GM23338 (cell line): ENCODE results near the gene TRABD2A. TPM values are rescaled to one million over a fixed set of nuclear protein-coding genes. Genes with fewer than 3 reads are reported as not detected.

Experiments
- ATAC-seq: fragments of 200-7000 bp; cut with Tn5 transposase; 3 replicates; pipeline ENCODE4 v1.9.1; 2020
- DNase-seq: peaks from one replicate; pipeline ENCODE4 v3.0.0-alpha.2; 2015; ENCODE audit warnings: low spot score
- H2AFZ ChIP-seq: fragments of 200-600 bp; sonication (generic); 2 replicates; pipeline ENCODE4 v1.8.0; 2016; ENCODE audit warnings: antibody characterized with exemption, mild to moderate bottlenecking, moderate library complexity
- H3F3A ChIP-seq: fragments of 200-600 bp; sonication (generic); replicated peaks from 2 replicates; pipeline ENCODE4 v1.8.0; 2017; ENCODE audit warnings: antibody characterized with exemption, mixed run types, low read depth
- H3K27ac ChIP-seq: fragments of 200-600 bp; sonication (generic); 2 replicates; pipeline ENCODE4 v1.6.1; 2016; ENCODE audit warnings: low read depth
- H3K27me3 ChIP-seq: fragments of 200-600 bp; sonication (generic); 2 replicates; pipeline ENCODE4 v1.8.0; 2016; ENCODE audit warnings: mild to moderate bottlenecking, mixed run types, moderate library complexity; ENCODE audit not compliant: insufficient read depth
- H3K36me3 ChIP-seq: fragments of 200-600 bp; sonication (generic); 2 replicates; pipeline ENCODE4 v1.8.0; 2016; ENCODE audit warnings: mild to moderate bottlenecking; ENCODE audit not compliant: insufficient read depth
- H3K4me1 ChIP-seq: fragments of 200-600 bp; sonication (generic); 2 replicates; pipeline ENCODE4 v1.8.0; 2016; ENCODE audit warnings: mild to moderate bottlenecking, moderate library complexity; ENCODE audit not compliant: insufficient read depth
- H3K4me2 ChIP-seq: fragments of 200-600 bp; sonication (generic); 2 replicates; pipeline ENCODE4 v1.7.1; 2017; ENCODE audit warnings: mixed run types
- H3K4me3 ChIP-seq: fragments of 200-600 bp; sonication (generic); 2 replicates; pipeline ENCODE4 v1.6.1; 2016; ENCODE audit warnings: mixed run types
- H3K79me2 ChIP-seq: fragments of 200-600 bp; sonication (generic); replicated peaks from 2 replicates; pipeline ENCODE4 v1.8.0; 2017; ENCODE audit warnings: mild to moderate bottlenecking; ENCODE audit not compliant: insufficient read depth
- H3K9me2 ChIP-seq: fragments of 200-600 bp; sonication (generic); 2 replicates; pipeline ENCODE4 v1.8.0; 2017; ENCODE audit not compliant: insufficient read depth
- H4K20me1 ChIP-seq: fragments of 200-600 bp; sonication (generic); replicated peaks from 2 replicates; pipeline ENCODE4 v1.8.0; 2017; ENCODE audit warnings: mild to moderate bottlenecking; ENCODE audit not compliant: insufficient read depth
- H3K27ac Mint-ChIP-seq: 2 replicates; pipeline ENCODE4 v1.8.0; 2020; ENCODE audit warnings: inconsistent platforms, mild to moderate bottlenecking, moderate library complexity, mixed read lengths
- H3K27me3 Mint-ChIP-seq: 3 replicates; pipeline ENCODE4 v1.8.0; 2022; ENCODE audit warnings: low read depth, mild to moderate bottlenecking, moderate library complexity, mixed read lengths, inconsistent platforms; ENCODE audit not compliant: insufficient read depth, poor library complexity
- H3K36me3 Mint-ChIP-seq: 3 replicates; pipeline ENCODE4 v1.8.0; 2021; ENCODE audit warnings: low read depth, mild to moderate bottlenecking, inconsistent platforms, moderate library complexity, mixed read lengths
- H3K4me1 Mint-ChIP-seq: 3 replicates; pipeline ENCODE4 v1.8.0; 2020; ENCODE audit warnings: mild to moderate bottlenecking, inconsistent platforms, mixed read lengths
- H3K4me3 Mint-ChIP-seq: 3 replicates; pipeline ENCODE4 v1.8.0; 2021; ENCODE audit warnings: moderate library complexity, mild to moderate bottlenecking, inconsistent platforms, mixed read lengths
- H3K9me3 Mint-ChIP-seq: 3 replicates; pipeline ENCODE4 v1.8.0; 2020; ENCODE audit warnings: moderate library complexity, mild to moderate bottlenecking, inconsistent platforms, mixed read lengths
- CREB1 ChIP-seq: fragments of 250-450 bp; sonication (Bioruptor Pico); IDR thresholded peaks from 2 replicates; pipeline ENCODE4 v1.5.0; 2020; ENCODE audit warnings: low read depth, mild to moderate bottlenecking, moderate library complexity
- CTCF ChIP-seq, 2 experiments: fragments of 200-600 bp in 1 of 2; sonication (generic) in 1 of 2; conservative IDR thresholded peaks; 2 replicates each; pipeline versions ENCODE4 v1.5.1 to v1.6.1; 2016 to 2017; ENCODE audit warnings: antibody characterized with exemption in 2 of 2, low read depth in 2 of 2, mild to moderate bottlenecking in 2 of 2, moderate library complexity in 1 of 2
- ETS1 ChIP-seq: IDR thresholded peaks from 2 replicates; pipeline ENCODE4 v1.6.1; 2016; ENCODE audit warnings: antibody characterized with exemption
- EZH2 ChIP-seq: fragments of 200-600 bp; sonication (generic); IDR thresholded peaks from one replicate; pipeline ENCODE4 v1.8.0; 2017; ENCODE audit warnings: antibody characterized with exemption, mild to moderate bottlenecking, low read depth; ENCODE audit not compliant: unreplicated experiment
- EZH2phosphoT487 ChIP-seq: fragments of 200-600 bp; sonication (generic); IDR thresholded peaks from one replicate; pipeline ENCODE4 v1.8.1; 2018; ENCODE audit warnings: antibody characterized with exemption; ENCODE audit not compliant: unreplicated experiment
- JUNB ChIP-seq: IDR thresholded peaks from one replicate; pipeline ENCODE4 v1.6.1; 2016; ENCODE audit warnings: antibody characterized with exemption; ENCODE audit not compliant: unreplicated experiment
- NANOG ChIP-seq: IDR thresholded peaks from 2 replicates; pipeline ENCODE4 v1.6.1; 2016; ENCODE audit warnings: antibody characterized with exemption, borderline replicate concordance
- POLR2AphosphoS5 ChIP-seq: IDR thresholded peaks from 2 replicates; pipeline ENCODE4 v1.6.1; 2016; ENCODE audit warnings: antibody characterized with exemption, low read depth
- STAT1 ChIP-seq: IDR thresholded peaks from one replicate; pipeline ENCODE4 v1.6.1; 2016; ENCODE audit warnings: antibody characterized with exemption; ENCODE audit not compliant: unreplicated experiment
- ZNF114 ChIP-seq: fragments of 250-450 bp; sonication (Bioruptor Pico); IDR thresholded peaks from 2 replicates; pipeline ENCODE4 v1.5.0; 2020; ENCODE audit warnings: mild to moderate bottlenecking, moderate library complexity
- ZNF331 ChIP-seq: fragments of 250-450 bp; sonication (Bioruptor Pico); IDR thresholded peaks from 2 replicates; pipeline ENCODE4 v1.5.0; 2020; ENCODE audit warnings: low read depth, mild to moderate bottlenecking, moderate library complexity
- polyA plus RNA-seq: library from polyadenylated mRNA; unstranded; fragments of >200 nt; fragmentation: Nextera tagmentation; extraction: Ambion mirVana; gene quantifications from 2 replicates; pipeline ENCODE4 v1.2.1, GENCODE V29; 2016
- total RNA-seq: library from RNA; depleted of rRNA; stranded (reverse); fragments of >200 nt; shearing (Covaris generic); gene quantifications from 2 replicates; pipeline ENCODE4 v1.2.3, GENCODE V29; 2014
- TF ChIP-seq, protein P1 (sequence below): IDR thresholded peaks from one replicate; pipeline ENCODE4 v1.6.1; 2018; ENCODE audit warnings: antibody characterized with exemption; ENCODE audit not compliant: unreplicated experiment
- TF ChIP-seq, protein P2 (sequence below): fragments of 250-450 bp; sonication (Bioruptor Pico); IDR thresholded peaks from 2 replicates; pipeline ENCODE4 v1.5.0; 2020; ENCODE audit warnings: mild to moderate bottlenecking, moderate library complexity

The TRABD2A gene
- total and polyA plus RNA-seq, 2 experiments from 2014 or later = 5.5 to 12.1 TPM

DNA sequence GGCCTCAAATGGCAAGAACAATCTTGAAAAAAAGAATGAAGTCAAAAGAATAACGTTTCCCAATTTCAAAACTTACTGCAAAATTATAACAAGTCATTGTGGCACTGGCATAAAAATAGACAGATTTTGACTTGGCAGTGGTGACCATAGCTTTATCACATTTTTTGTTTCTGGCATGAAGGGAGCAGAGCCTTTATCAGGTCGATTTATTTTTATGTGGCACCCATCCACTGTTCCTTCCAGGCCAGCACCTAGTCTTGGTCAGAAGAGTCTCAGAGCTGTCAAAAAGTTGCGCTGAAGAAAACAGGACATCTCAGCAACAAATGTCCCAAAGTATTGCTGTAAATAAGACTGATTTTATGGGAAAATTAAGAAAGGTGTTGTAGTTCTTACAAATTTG is 92.4 kb downstream of the TRABD2A start:
- DNase-seq = no peak
- Histone ChIP-seq H2AFZ (no peak overlapping the region), H3K36me3 (no peaks in the 10 kb centered on the region), H3K4me1 (no peaks in the 10 kb centered on the region), H3F3A (no peaks in the 10 kb centered on the region), H3K4me2 (no peak overlapping the region), H3K4me3 (no peak overlapping the region), H3K27me3 (no peaks in the 10 kb centered on the region), H3K9me2 (peaks cover 13% of the 10 kb centered on the region), H3K79me2 (no peaks in the 10 kb centered on the region), H3K27ac (no peak overlapping the region), H4K20me1 (no peaks in the 10 kb centered on the region)
- Mint-ChIP-seq H3K36me3 (no peaks in the 10 kb centered on the region), H3K9me3 (no peaks in the 10 kb centered on the region), H3K27me3 (no peaks in the 10 kb centered on the region), H3K4me3 (no peak overlapping the region), H3K27ac (no peak overlapping the region), H3K4me1 (peaks cover 12% of the 10 kb centered on the region)
- no peak for ATAC-seq
- TF ChIP-seq ZNF114 (no peak), JUNB (no peak), EZH2 (no peak), CREB1 (CRISPR knock-in tag) (no peak), EZH2phosphoT487 (no peak), POLR2AphosphoS5 (no peak), STAT1 (no peak), ETS1 (no peak), CTCF (conservative IDR thresholded peaks at IDR 0.05; ENCODE audit: low read depth in 2 of 2) (no peak), ZNF331 (no peak), NANOG (no peak)
- TF ChIP-seq, protein P1, sequence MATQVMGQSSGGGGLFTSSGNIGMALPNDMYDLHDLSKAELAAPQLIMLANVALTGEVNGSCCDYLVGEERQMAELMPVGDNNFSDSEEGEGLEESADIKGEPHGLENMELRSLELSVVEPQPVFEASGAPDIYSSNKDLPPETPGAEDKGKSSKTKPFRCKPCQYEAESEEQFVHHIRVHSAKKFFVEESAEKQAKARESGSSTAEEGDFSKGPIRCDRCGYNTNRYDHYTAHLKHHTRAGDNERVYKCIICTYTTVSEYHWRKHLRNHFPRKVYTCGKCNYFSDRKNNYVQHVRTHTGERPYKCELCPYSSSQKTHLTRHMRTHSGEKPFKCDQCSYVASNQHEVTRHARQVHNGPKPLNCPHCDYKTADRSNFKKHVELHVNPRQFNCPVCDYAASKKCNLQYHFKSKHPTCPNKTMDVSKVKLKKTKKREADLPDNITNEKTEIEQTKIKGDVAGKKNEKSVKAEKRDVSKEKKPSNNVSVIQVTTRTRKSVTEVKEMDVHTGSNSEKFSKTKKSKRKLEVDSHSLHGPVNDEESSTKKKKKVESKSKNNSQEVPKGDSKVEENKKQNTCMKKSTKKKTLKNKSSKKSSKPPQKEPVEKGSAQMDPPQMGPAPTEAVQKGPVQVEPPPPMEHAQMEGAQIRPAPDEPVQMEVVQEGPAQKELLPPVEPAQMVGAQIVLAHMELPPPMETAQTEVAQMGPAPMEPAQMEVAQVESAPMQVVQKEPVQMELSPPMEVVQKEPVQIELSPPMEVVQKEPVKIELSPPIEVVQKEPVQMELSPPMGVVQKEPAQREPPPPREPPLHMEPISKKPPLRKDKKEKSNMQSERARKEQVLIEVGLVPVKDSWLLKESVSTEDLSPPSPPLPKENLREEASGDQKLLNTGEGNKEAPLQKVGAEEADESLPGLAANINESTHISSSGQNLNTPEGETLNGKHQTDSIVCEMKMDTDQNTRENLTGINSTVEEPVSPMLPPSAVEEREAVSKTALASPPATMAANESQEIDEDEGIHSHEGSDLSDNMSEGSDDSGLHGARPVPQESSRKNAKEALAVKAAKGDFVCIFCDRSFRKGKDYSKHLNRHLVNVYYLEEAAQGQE = no peak
- TF ChIP-seq, protein P2, sequence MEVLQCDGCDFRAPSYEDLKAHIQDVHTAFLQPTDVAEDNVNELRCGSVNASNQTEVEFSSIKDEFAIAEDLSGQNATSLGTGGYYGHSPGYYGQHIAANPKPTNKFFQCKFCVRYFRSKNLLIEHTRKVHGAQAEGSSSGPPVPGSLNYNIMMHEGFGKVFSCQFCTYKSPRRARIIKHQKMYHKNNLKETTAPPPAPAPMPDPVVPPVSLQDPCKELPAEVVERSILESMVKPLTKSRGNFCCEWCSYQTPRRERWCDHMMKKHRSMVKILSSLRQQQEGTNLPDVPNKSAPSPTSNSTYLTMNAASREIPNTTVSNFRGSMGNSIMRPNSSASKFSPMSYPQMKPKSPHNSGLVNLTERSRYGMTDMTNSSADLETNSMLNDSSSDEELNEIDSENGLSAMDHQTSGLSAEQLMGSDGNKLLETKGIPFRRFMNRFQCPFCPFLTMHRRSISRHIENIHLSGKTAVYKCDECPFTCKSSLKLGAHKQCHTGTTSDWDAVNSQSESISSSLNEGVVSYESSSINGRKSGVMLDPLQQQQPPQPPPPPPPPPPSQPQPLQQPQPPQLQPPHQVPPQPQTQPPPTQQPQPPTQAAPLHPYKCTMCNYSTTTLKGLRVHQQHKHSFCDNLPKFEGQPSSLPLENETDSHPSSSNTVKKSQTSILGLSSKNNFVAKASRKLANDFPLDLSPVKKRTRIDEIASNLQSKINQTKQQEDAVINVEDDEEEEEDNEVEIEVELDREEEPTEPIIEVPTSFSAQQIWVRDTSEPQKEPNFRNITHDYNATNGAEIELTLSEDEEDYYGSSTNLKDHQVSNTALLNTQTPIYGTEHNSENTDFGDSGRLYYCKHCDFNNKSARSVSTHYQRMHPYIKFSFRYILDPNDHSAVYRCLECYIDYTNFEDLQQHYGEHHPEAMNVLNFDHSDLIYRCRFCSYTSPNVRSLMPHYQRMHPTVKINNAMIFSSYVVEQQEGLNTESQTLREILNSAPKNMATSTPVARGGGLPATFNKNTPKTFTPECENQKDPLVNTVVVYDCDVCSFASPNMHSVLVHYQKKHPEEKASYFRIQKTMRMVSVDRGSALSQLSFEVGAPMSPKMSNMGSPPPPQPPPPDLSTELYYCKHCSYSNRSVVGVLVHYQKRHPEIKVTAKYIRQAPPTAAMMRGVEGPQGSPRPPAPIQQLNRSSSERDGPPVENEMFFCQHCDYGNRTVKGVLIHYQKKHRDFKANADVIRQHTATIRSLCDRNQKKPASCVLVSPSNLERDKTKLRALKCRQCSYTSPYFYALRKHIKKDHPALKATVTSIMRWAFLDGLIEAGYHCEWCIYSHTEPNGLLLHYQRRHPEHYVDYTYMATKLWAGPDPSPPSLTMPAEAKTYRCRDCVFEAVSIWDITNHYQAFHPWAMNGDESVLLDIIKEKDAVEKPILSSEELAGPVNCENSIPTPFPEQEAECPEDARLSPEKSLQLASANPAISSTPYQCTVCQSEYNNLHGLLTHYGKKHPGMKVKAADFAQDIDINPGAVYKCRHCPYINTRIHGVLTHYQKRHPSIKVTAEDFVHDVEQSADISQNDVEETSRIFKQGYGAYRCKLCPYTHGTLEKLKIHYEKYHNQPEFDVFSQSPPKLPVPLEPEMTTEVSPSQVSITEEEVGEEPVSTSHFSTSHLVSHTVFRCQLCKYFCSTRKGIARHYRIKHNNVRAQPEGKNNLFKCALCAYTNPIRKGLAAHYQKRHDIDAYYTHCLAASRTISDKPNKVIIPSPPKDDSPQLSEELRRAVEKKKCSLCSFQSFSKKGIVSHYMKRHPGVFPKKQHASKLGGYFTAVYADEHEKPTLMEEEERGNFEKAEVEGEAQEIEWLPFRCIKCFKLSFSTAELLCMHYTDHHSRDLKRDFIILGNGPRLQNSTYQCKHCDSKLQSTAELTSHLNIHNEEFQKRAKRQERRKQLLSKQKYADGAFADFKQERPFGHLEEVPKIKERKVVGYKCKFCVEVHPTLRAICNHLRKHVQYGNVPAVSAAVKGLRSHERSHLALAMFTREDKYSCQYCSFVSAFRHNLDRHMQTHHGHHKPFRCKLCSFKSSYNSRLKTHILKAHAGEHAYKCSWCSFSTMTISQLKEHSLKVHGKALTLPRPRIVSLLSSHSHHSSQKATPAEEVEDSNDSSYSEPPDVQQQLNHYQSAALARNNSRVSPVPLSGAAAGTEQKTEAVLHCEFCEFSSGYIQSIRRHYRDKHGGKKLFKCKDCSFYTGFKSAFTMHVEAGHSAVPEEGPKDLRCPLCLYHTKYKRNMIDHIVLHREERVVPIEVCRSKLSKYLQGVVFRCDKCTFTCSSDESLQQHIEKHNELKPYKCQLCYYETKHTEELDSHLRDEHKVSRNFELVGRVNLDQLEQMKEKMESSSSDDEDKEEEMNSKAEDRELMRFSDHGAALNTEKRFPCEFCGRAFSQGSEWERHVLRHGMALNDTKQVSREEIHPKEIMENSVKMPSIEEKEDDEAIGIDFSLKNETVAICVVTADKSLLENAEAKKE = no peak
